Liver (tissue), 3 donors: ENCODE measurements around the gene MOCS3.
A peak's percentile ranks its signal among the peaks of the same experiment; 100 is the strongest.

ENCODE experiments used
- ATF3 ChIP-seq: IDR thresholded peaks from 2 replicates; pipeline ENCODE4 v1.6.1; 2016; ENCODE audit warnings: antibody characterized with exemption
- CTCF ChIP-seq: fragments of 150-350 bp; IDR thresholded peaks from 2 replicates; pipeline ENCODE4 v1.5.1; 2017; ENCODE audit warnings: improper control_type of control experiment, low read depth, low read length; ENCODE audit not compliant: missing input control
- JUND ChIP-seq, 2 donors: IDR thresholded peaks; 2 replicates each; pipeline ENCODE4 v1.6.1; 2016; ENCODE audit warnings: antibody characterized with exemption in 2 of 2
- TAF1 ChIP-seq: conservative IDR thresholded peaks from 2 replicates; pipeline ENCODE4 v1.6.1; 2016; ENCODE audit warnings: antibody characterized with exemption, mild to moderate bottlenecking
- TF ChIP-seq, protein P1 (sequence below): IDR thresholded peaks from 2 replicates; pipeline ENCODE4 v1.6.1; 2016; ENCODE audit warnings: antibody characterized with exemption
- donor health status: healthy.
- donor health status: healthy.

DNA sequence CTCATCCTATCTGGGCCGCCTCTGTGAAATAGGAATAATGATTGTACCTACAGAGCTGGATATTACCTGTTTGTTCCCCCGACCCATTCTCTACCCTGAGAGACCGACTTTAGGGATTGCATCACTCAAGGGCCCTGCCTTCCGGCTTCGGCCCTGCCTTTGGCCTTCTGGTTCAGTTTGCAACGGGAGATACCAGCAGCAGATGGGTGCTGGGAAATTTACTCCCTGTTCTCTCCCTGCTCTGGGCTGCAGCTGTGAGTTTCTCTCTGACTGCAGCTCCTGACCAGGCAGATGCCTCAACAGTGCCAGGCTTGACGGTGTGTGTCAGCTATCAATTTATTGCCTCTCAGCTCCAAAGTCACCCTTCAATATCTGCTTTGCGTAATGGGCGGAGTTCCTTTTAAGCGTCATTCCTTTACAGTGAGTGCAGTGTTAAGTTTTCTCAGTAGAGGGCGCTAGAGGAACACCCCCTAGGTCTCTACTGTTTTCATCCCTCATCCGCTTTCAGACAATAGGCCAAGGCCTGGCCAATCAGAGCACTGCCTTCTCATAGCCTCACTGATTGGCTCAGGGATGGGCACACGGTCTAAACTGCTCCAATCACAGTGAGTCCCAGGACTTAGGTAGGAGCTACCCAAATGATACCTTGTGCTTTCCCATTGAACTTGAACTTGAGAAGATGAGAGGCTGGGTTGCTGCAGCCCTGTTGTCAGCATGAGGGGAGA, 34.3 kb downstream of the MOCS3 start:
- TF ChIP-seq CTCF (peak; percentile 41), ATF3 (no peak), TAF1 (no peak), JUND (IDR thresholded peaks at IDR 0.05) (no peak)
- TF ChIP-seq, protein P1, sequence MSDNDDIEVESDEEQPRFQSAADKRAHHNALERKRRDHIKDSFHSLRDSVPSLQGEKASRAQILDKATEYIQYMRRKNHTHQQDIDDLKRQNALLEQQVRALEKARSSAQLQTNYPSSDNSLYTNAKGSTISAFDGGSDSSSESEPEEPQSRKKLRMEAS: no peak
